Sigmoid colon (tissue), 7 donors: ENCODE measurements around the gene TBXAS1. TPM values are rescaled to one million over a fixed set of nuclear protein-coding genes. Genes with fewer than 3 reads are reported as not detected.

ENCODE experiments used
- DNase-seq: peaks from one replicate; pipeline ENCODE4 v3.0.0-alpha.2; 2019
- H3K27ac ChIP-seq, 4 donors: fragments of 200-600 bp; sonication (generic); one replicate each; pipeline ENCODE4 v1.5.1; 2016 to 2019; ENCODE audit warnings: mild to moderate bottlenecking in 1 of 4
- H3K27me3 ChIP-seq, 3 donors: fragments of 200-600 bp; sonication (generic); one replicate each; pipeline ENCODE4 v1.5.1; 2019; ENCODE audit warnings: mild to moderate bottlenecking in 1 of 3
- H3K36me3 ChIP-seq, 4 donors: fragments of 200-600 bp; sonication (generic); one replicate each; pipeline ENCODE4 v1.5.1; 2016 to 2019
- H3K4me1 ChIP-seq, 4 donors: fragments of 200-600 bp; sonication (generic); one replicate each; pipeline ENCODE4 v1.5.1; 2017 to 2019
- H3K4me3 ChIP-seq, 4 donors: fragments of 200-600 bp; sonication (generic); one replicate each; pipeline ENCODE4 v1.5.1; 2017 to 2019; ENCODE audit warnings: mild to moderate bottlenecking in 2 of 4, moderate library complexity in 1 of 4
- H3K9me3 ChIP-seq, 4 donors: fragments of 200-600 bp in 3 of 4; sonication (generic) in 3 of 4; one replicate each; pipeline versions ENCODE4 v1.5.1 to v1.6.1; 2013 to 2019
- EP300 ChIP-seq, 4 donors: sonication (generic); formaldehyde crosslinking; IDR thresholded peaks; one replicate each; pipeline ENCODE4 v1.6.1; 2017; ENCODE audit warnings: antibody characterized with exemption in 4 of 4
- POLR2A ChIP-seq, 2 donors: fragments of 450-650 bp; IDR thresholded peaks; one replicate each; pipeline ENCODE4 v1.6.1; 2016; ENCODE audit warnings: antibody characterized with exemption in 2 of 2, mild to moderate bottlenecking in 2 of 2, moderate library complexity in 2 of 2
- POLR2AphosphoS5 ChIP-seq, 4 donors: sonication (generic); formaldehyde crosslinking; IDR thresholded peaks; one replicate each; pipeline ENCODE4 v1.6.1; 2017; ENCODE audit warnings: antibody characterized with exemption in 4 of 4
- WGBS, 2 donors: extraction: QIAGEN DNeasy Blood & Tissue Kit; methylation state at CpG; one replicate each; pipeline ENCODE4 v1.1.7; 2013; 5-methylcytosine and 5-hydroxymethylcytosine counted together
- intact Hi-C: fragments of 100-400 bp; cut with DNase I; formaldehyde crosslinking; loops from one replicate; pipeline ENCODE4 v1.15.1; 2023
- polyA plus RNA-seq, 3 donors: library from polyadenylated mRNA; stranded (reverse); fragments of 200-250 nt; gene quantifications; one replicate each; pipeline ENCODE4 v1.2.3, GENCODE V29; 2013
- total RNA-seq, 4 donors: library from RNA; depleted of rRNA; stranded (reverse); fragments of >200 nt; gene quantifications; one replicate each; pipeline ENCODE4 v1.1.0, GENCODE V29; 2016
- TF ChIP-seq, protein P1 (sequence below), 4 experiments: fragments of 450-650 bp in 3 of 4; fragments of 200-600 bp in 1 of 4; IDR thresholded peaks; one replicate each; pipeline ENCODE4 v1.5.1; 2016 to 2019; ENCODE audit warnings: antibody characterized with exemption in 4 of 4, mild to moderate bottlenecking in 3 of 4, moderate library complexity in 2 of 4
- donor health status: healthy with polysubstance abuse.
- donor health status: Bipolar disorder and iron deficiency.
- donor health status: healthy.

Gene TBXAS1
- total and polyA plus RNA-seq, 7 donors = 6.0 to 28.2 (median 19.3) TPM

- no peaks in the 10 kb centered on the region for H3K27me3 ChIP-seq
- H3K27ac ChIP-seq = peak overlapping the region in 3 of 4 donors; percentile 12 to 55 (median 21)
- intact Hi-C loops = no loop called here
- no peak overlapping the region for H3K4me3 ChIP-seq
- no peak for TF ChIP-seq POLR2A (IDR thresholded peaks at IDR 0.05)
- TF ChIP-seq POLR2AphosphoS5 (IDR thresholded peaks at IDR 0.05) = peak in 1 of 4 donors; percentile 25
- TF ChIP-seq EP300 (IDR thresholded peaks at IDR 0.05) = no peak
- TF ChIP-seq, protein P1, sequence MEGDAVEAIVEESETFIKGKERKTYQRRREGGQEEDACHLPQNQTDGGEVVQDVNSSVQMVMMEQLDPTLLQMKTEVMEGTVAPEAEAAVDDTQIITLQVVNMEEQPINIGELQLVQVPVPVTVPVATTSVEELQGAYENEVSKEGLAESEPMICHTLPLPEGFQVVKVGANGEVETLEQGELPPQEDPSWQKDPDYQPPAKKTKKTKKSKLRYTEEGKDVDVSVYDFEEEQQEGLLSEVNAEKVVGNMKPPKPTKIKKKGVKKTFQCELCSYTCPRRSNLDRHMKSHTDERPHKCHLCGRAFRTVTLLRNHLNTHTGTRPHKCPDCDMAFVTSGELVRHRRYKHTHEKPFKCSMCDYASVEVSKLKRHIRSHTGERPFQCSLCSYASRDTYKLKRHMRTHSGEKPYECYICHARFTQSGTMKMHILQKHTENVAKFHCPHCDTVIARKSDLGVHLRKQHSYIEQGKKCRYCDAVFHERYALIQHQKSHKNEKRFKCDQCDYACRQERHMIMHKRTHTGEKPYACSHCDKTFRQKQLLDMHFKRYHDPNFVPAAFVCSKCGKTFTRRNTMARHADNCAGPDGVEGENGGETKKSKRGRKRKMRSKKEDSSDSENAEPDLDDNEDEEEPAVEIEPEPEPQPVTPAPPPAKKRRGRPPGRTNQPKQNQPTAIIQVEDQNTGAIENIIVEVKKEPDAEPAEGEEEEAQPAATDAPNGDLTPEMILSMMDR (IDR thresholded peaks at IDR 0.05) = no peak
- no peaks in the 10 kb centered on the region for H3K9me3 ChIP-seq
- 72 to 85% methylated on average over 9 of the region's 9 CpGs for WGBS, 2 donors
- DNase-seq = no peak
- H3K4me1 ChIP-seq = no peaks in the 10 kb centered on the region
- no peaks in the 10 kb centered on the region for H3K36me3 ChIP-seq
Measured at GRCh38 chr7:139855498-139856270, 26.6 kb downstream of the TBXAS1 start.

DNA sequence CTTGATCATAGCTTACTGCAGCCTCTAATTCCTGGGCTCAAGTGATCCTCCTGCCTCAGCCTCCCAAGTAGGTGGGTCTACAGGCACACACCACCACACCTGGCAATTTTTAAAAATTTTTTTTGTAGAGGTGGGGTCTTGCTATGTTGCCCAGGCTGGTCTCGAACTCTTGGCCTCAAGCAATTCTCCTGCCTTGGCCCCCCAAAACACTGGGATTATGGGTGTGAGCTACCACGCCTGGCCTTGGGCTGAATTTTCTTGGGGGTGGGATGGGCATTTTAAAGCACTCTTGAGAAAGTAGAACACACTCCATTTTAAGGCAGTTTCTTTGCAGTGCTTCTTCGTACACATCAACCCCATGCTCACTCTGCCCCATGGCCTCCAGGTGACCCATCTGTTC, 28.7 kb downstream of the TBXAS1 start:
- intact Hi-C loops = no loop called here
- WGBS, 2 donors = 95% methylated on average over 3 of the region's 3 CpGs
- H3K27me3 ChIP-seq = no peaks in the 10 kb centered on the region
- no peak for TF ChIP-seq EP300 (IDR thresholded peaks at IDR 0.05)
- TF ChIP-seq, protein P1 (IDR thresholded peaks at IDR 0.05) = no peak
- TF ChIP-seq POLR2A (IDR thresholded peaks at IDR 0.05) = no peak
- TF ChIP-seq POLR2AphosphoS5 (IDR thresholded peaks at IDR 0.05) = no peak
- no peaks in the 10 kb centered on the region for H3K4me1 ChIP-seq
- H3K27ac ChIP-seq = no peak overlapping the region
- H3K4me3 ChIP-seq = no peak overlapping the region
- no peaks in the 10 kb centered on the region for H3K9me3 ChIP-seq
- no peaks in the 10 kb centered on the region for H3K36me3 ChIP-seq
- DNase-seq = no peak

DNA sequence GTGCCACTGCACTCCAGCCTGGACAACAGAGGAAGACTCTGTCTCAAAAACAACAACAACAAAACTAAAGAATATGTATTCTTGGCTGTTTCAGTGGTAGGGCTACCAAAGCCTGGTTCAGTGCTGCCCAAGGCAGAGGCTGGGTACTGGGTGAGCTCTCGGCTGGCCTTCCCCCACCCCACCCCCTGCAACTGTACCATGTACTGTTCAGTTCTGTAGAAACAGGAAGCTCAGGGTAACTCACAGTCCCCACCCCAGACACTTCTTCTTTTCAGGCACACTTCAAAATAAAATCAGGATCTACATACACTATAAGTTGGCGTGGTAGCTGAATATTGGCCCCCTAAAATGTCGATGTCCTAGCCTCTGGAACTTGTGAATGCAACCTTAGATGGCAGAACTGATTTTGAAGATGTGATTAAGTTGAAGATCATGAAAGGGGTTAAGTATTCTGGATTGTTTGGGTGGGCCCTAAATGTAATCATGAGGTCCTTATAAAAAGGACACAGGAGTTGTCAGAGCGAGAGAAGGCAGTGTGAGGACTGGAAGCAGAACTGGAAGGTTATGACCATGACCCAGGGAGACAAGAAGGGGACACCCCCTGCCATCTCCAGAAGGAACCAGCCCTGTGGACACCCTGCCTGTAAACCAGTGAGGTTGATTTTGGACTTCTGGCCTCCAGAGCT, 31.2 kb downstream of the TBXAS1 start:
- H3K27me3 ChIP-seq = peaks cover 0 to 3% (median 0%) of the 10 kb centered on the region in 3 donors
- peak; percentile 75 for DNase-seq
- intact Hi-C loops = no loop called here
- TF ChIP-seq EP300 (IDR thresholded peaks at IDR 0.05) = no peak
- TF ChIP-seq, protein P1 (IDR thresholded peaks at IDR 0.05) = no peak
- no peak for TF ChIP-seq POLR2A (IDR thresholded peaks at IDR 0.05)
- TF ChIP-seq POLR2AphosphoS5 (IDR thresholded peaks at IDR 0.05) = no peak
- no peak overlapping the region for H3K4me3 ChIP-seq
- H3K36me3 ChIP-seq = no peaks in the 10 kb centered on the region
- WGBS, 2 donors = 59 to 79% methylated on average over 4 of the region's 4 CpGs
- H3K27ac ChIP-seq = peak overlapping the region in 1 of 4 donors; percentile 14
- H3K9me3 ChIP-seq = no peaks in the 10 kb centered on the region
- H3K4me1 ChIP-seq = no peaks in the 10 kb centered on the region

DNA sequence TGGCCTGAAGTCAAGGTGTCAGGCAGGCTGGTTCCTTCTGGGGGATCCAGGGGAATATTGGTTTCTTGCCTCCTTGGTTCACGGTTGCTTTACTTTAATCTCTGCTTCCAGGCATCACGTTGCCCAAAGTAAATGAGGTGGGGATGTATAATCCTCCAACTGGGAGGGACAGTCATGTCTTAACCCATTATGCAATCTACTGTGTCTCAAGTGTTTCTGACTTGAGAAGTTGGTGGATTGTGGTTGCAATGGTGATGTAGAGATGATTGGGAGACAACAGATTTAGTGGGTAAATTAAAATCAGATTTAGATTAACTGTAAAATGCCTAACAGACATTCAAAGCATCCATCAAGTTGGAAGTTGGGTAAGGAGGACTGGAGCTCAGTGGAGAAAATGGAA, 32.7 kb downstream of the TBXAS1 start:
- no peaks in the 10 kb centered on the region for H3K9me3 ChIP-seq
- no peak for DNase-seq
- H3K4me3 ChIP-seq = no peak overlapping the region
- H3K4me1 ChIP-seq = no peaks in the 10 kb centered on the region
- H3K27ac ChIP-seq = no peak overlapping the region
- WGBS, 2 donors = 65 to 74% methylated on average over 2 of the region's 2 CpGs
- no peaks in the 10 kb centered on the region for H3K36me3 ChIP-seq
- no peak for TF ChIP-seq POLR2AphosphoS5 (IDR thresholded peaks at IDR 0.05)
- TF ChIP-seq, protein P1 (IDR thresholded peaks at IDR 0.05) = no peak
- TF ChIP-seq POLR2A (IDR thresholded peaks at IDR 0.05) = no peak
- intact Hi-C loops = no loop called here
- peaks cover 0 to 3% (median 0%) of the 10 kb centered on the region in 3 donors for H3K27me3 ChIP-seq
